GM21576 (cell line): ENCODE measurements around the gene CHFR.
"Not testable (repeated sequence)": the region's sequence is repeated elsewhere in the genome, so short reads cannot be mapped to it uniquely, and the experiment has no call there.

Experiments used
- ATAC-seq: cut with Tn5 transposase; IDR thresholded peaks from one replicate; pipeline ENCODE4 v1.9.1; 2021; ENCODE audit warnings: mild to moderate bottlenecking, moderate library complexity; ENCODE audit not compliant: unreplicated experiment

Gene CHFR

GRCh38 chr12:132842449-132843045 lies 44.9 kb downstream of the CHFR start:
- no peak for ATAC-seq

GRCh38 chr12:132841151-132841550 lies 46.3 kb downstream of the CHFR start:
- ATAC-seq = no peak

GRCh38 chr12:132840536-132840935 lies 46.9 kb downstream of the CHFR start:
- ATAC-seq = no peak

GRCh38 chr12:132839558-132840235 lies 47.7 kb downstream of the CHFR start:
- ATAC-seq = no peak

- ATAC-seq = no peak
These were observed 48.9 kb downstream of the CHFR start for GRCh38 chr12:132838410-132839080.

- no peak for ATAC-seq
These were observed 49.6 kb downstream of the CHFR start for GRCh38 chr12:132837693-132838409.

GRCh38 chr12:132836795-132837331 lies 50.5 kb downstream of the CHFR start:
- no peak for ATAC-seq

GRCh38 chr12:132836230-132836629 lies 51.2 kb downstream of the CHFR start:
- not testable (repeated sequence) for ATAC-seq

GRCh38 chr12:132835076-132836025 lies 52.1 kb downstream of the CHFR start:
- no peak for ATAC-seq

GRCh38 chr12:132834181-132834711 lies 53.2 kb downstream of the CHFR start:
- ATAC-seq = no peak

- ATAC-seq = no peak
These were observed 54.1 kb downstream of the CHFR start for GRCh38 chr12:132833341-132833740.

- no peak for ATAC-seq
These were observed 55.6 kb downstream of the CHFR start for GRCh38 chr12:132831771-132832170.

- peak; percentile 85 for ATAC-seq
These were observed 58.5 kb downstream of the CHFR start, which contains the start of gene GOLGA3 for GRCh38 chr12:132828706-132829534. Gene GOLGA3 (minus strand): TSS chr12:132828869. CDS start chr12:132822128, 6,741 bp downstream.

- ATAC-seq = peak; percentile 19
These were observed 59.4 kb downstream of the CHFR start for GRCh38 chr12:132827763-132828703.

GRCh38 chr12:132825861-132826260 lies 61.5 kb downstream of the CHFR start:
- no peak for ATAC-seq

GRCh38 chr12:132825089-132825488 lies 62.3 kb downstream of the CHFR start:
- ATAC-seq = no peak

- no peak for ATAC-seq
These were observed 63.4 kb downstream of the CHFR start for GRCh38 chr12:132824053-132824452.

- no peak for ATAC-seq
These were observed 68.8 kb downstream of the CHFR start for GRCh38 chr12:132818562-132818961.
